GM18508 (cell line): ENCODE data around the gene NFKBIB.
"Not testable (repeated sequence)": the region's sequence is repeated elsewhere in the genome, so short reads cannot be mapped to it uniquely, and the experiment has no call there.

Source experiments
- ATAC-seq: cut with Tn5 transposase; IDR thresholded peaks from one replicate; pipeline ENCODE4 v1.9.1; 2021; ENCODE audit warnings: moderate number of reproducible peaks; ENCODE audit not compliant: insufficient read depth, unreplicated experiment

NFKBIB gene

DNA sequence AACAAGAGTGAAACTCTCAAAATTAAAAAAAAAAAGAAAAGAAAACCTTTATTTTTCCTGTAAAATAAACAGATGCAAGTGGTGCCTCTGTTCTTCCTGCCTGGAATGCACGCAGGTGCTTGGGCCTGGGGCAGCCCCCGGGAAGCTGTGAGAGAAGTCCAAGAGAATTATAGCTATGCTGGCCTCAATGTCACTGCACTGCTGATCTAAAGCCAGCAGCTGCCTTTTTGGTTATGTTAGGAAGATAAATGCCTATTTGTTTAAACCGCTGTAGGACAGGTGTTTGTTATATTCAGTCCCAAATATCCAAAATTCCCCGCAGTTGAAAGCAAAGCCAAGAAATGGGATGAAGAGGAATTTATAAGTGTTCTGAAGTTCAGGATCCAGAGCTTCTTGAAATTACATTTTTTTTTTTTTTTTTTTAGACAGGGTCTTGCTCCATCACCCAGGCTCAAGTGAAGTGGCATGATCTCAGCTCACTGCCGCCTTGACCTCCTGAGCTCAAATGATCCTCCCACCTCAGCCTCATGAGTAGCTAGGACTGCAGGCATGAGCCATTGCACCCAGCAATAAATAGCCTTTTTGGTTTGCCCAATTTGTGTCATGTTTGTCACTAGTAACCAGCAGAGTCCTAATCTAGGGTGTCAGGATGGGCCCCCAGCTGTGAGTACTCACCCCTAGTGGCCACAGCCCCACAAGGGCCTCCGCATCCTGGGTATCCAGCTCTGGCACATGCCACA lies 23.9 kb upstream of the NFKBIB start:
- ATAC-seq, result no peak

DNA sequence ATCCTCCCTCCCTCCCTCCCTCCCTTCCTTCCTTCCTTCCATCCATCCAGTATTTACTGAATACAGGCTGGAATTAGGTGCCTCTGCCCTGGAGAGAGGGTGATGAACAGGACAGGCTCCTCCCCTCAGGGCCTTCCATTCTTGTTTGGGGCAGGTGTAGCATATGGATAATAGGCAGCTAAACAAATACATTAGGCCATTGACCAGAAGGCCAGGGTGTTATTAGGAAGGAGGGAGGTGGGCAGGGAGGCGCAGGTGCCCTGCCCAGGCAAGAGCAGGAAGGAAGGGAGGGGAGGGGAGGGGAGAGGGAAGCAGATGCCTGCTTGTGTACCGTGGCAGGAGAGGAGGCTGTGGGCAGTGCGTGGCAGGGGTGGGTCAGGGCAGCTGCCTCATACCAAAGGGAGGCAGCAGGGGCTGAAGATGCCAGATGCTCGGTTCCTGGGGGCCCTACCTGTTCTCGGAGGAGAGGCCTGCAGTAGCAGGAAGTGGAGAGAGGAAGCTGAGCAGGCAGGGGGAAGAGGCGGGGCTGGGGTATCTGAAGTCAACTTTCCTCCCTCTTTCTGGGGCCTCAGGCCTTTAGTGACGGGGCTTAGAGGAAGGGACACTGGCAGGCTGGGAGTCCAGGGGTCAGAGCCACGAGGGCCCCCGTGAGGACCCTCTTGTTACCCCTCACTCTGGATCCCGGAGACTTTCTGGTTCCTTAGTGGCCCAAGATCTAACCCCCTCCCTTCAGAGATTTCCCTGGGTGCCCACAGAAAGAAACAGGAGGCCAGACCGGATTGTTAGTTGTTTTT lies 21.8 kb upstream of the NFKBIB start, which contains the start of gene RINL:
TSS of gene RINL (minus strand) at position 495 of the 794 bp plus-strand sequence. CDS start 1,533 bp downstream, outside the sequence.
- no peak for ATAC-seq

DNA sequence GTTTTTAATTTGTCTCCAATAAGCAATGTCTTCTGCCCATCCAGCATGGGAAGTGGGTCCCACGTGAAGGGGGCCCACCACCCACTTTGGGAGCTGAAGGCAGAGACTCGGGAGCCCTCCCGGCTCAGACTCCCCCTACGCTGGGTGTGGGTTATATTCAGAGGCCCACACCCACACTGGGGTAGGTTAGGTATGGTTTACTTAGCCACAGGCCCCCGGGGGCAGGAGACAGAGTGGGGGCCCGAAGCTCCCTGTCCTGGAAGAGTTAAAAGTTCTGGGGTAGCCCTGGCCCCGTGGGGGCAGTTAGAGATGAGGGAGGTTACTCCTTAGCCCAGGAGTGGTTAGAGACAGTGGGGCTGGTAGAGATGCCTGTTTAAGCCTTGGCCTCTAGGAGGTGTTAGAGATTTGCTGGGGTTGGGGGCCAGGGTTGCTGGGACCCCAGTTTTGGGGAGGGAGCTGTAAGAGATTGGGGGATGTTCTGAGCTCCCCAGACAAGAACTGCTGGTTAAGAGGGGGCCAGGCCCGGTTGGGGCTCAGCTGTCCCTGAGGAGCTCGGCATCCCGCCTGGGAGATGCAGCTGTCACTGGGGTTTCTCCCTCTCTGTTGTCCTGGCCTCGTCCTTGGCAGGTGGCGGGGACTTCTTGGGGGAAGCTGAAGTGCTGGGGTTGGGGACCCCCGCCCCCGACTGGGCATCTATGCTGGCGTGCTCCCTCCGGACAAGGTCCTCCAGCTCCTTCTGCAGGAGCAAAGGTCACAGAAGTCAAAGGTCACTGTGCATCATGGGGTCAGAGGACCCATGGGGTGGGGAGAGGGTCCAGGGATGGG lies 21.0 kb upstream of the NFKBIB start:
- ATAC-seq, result no peak

DNA sequence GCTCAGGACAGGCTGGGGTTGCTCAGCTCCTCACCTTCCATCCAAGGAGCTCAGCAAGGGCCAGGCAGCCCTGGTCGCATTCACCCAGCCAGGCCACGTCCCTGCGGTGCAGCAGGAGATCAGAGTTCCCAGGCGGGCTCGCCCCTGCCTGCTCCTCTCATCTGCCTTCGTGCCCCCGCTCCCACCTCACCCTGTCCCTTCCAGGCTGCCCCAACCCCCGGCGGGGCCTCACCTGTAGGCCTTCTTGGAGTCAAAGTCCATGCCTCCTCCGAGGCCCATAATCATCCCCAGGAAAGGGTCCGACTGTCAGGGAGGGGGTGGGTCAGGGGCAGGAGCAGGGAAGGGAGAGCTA lies 20.4 kb upstream of the NFKBIB start:
- ATAC-seq, result no peak

DNA sequence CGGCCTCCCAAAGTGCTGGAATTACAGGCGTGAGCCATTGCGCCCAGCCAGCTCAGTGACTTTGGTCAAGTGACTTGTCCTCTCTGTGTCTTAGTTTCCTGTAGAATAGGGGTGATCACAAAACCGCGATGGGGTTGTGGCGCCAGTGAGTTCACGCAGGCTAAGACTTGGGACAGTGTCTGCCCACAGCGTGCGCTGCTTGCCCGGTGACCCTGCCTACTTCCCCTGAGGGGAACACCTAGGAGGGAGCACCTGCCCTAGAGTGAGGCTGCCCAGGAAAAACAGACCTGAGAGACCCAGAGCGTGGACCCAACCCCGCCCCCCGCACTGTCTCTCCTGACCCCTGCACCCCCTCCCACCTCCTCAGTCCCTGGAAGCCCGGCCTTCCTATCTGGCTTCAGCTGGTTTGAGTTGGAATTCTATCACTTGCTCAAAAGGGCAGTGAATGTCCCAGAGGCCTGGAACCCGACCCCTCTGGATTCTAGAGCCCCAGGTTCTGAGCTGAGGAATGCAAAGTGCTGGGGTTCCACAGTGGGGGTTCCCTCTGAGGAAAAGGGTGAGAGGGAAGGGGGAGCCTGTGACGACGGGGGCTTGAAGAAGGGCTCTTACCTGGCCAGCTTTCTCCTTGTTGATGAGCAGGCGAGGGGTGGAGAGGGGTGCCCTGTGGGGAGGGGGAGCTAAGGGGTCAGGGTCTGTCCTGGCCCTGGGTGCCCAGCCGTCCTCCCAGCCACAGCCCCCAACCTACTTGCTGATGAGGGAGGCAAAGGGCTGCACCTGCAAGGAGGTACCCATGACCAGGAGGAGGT lies 19.5 kb upstream of the NFKBIB start:
- no peak for ATAC-seq

DNA sequence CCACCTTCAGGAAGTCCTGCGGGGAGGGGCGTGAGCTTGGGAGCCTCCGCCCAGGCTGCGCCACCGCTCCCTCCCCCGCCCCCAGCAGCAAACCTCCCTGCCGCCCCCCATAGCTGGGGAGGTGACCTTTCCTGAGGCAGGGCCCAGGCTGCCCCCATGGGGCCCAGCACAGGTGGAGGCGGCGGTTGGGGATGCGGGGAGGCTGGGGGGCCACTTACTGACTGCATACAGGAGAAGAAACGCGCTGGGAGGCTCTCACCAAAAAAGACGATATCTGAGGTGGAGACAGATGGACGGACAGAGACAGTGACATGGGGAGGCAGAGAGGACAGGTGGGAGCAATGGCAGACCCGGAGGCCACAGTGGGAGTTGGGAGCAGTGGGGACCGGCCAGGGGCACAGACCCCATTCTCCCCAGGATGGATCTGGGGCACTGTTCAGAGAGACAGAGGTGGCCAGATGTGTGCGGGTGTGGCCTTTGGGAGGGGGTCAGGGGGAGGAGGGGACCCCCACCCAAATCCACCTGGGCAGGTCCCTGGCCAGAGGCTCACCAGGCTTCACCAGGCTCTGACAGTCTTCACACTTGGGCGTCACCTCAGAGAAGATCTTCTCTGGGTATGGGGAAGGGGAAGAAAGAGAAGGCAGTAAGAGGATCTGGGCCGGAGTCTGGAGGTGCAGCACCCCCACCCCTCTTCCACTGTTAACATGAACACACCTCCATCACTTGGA lies 18.7 kb upstream of the NFKBIB start:
- no peak for ATAC-seq

DNA sequence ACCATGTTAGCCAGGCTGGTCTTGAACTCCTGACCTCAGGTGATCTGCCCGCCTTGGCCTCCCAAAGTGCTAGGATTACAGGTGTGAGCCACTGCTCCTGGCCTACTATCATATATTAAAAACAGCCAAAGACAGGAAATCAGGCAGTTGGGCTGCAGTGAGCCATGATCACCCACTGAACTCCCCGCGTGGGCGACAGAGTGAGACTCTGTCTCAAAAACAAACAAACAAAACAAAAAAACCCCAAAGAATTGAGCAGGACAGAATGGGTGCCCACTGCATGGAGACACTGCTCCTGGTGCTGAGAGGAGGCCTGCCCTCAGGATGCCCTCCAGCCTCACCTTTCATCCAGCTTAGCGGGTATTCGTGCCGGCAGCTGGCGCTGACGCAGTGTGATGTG lies 16.5 kb upstream of the NFKBIB start:
- no peak for ATAC-seq

DNA sequence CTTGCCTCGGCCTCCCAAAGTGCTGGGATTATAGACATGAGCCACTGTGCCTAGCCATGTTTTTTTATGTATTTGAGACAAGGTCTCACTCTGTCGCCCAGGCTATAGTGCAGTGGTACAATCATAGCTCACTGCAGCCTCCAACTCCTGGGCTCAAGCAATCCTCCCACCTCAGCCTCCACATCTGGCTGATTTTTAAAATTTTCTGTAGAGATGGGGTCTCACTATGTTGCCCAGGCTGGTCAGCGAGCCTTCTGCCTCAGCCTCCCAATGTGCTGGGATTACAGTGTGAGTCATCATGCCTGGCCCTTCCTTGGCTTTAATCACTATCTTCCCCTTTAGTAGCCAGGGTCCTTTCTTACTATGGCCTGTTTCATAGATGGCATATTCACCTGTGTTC lies 15.1 kb upstream of the NFKBIB start:
- not testable (repeated sequence) for ATAC-seq

DNA sequence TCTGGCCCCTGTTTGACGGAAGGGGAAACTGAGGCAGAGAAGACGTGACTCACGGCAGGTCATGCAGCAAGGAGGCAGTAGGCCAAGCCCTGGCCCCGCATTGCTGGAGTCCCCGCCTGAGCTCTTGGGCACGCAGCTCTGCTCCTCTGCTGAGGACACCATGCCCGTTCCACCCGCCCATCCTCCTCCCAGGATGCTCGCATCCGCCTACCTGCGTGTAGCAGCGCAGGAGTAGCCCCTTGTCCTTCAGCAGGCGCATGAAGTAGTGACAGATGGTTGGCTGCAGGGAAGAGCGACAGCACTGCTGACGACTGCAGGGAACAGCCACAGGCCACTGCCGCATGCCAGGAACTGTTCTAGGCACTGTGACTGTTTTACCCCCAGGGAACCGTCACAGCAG lies 10.9 kb upstream of the NFKBIB start:
- ATAC-seq, result no peak

DNA sequence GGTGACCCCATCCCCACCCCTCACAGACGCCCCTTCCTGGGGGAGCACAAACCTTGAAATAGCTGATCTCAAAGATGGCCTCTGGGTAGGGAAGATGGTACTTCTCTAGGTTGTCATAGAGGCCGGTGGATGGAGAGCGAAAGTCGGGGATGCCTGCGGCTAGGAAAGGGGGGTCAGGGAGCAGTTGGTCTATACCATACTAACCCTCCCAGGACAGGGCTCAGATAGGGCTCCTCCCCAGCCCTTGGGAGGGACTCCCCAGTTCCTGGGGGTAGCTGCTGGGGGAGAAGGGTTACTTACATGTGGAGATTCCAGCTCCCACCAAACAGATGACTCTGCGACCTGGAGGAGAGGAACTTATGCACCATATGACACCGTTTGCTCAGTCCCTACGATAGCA lies 10.0 kb upstream of the NFKBIB start:
- ATAC-seq, result no peak

DNA sequence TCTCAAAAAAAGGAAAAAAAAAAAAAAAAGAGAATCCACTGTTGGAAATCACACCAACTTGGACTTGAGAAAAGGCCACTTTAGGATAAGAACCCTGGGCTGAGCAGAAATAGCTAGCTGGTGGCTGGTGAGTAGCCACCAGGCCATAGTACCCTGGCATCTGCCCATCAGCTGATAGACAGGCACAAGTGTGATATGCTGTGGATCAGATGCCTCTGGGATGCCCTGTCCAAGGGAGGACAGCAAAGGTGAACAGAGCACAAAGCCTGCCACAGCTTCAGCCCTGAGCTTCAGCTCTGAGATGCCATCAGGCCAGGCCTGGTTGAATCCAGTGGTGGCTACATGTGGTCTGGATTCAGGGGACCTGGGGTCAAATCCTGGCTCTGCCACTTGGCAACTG lies 9.1 kb upstream of the NFKBIB start:
- no peak for ATAC-seq

DNA sequence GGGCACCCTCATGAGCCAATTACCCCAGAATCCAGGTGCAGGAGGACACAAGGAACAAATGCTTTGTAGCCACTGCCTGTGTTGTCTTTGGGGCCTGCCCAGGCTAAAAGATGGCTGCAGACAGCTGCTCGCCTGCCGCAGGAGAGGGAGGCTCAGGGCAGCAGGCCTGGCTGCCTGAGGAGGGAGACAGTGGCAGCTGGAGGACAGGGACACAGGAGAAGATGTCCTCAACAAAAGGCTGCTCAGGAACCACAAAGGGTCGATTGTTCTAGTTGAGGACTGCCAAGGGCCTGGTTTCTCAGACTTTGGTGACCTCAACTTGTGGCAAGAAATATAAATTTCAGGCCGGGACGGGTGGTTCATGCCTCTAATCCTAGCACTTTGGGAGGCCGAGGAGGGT lies 8.0 kb upstream of the NFKBIB start:
- no peak for ATAC-seq

DNA sequence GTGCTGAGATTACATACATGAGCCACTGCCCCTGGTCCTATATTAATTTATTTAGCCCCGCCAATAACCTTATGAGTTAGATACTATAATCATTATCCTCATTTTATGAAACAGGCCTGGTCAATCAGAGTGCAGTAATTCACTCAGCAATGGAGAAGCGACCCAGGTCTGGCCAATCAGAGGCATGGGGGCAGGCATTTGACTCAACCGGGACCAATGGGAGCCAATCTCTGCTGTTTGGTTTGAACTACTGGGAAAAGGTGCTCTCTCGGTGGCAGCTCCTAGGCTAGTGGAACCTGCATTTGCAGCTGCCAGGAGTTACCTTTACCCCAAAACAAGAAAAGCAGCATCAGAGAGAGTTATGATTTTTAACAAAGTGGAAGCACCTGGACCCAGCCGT lies 6.9 kb upstream of the NFKBIB start:
- no peak for ATAC-seq

DNA sequence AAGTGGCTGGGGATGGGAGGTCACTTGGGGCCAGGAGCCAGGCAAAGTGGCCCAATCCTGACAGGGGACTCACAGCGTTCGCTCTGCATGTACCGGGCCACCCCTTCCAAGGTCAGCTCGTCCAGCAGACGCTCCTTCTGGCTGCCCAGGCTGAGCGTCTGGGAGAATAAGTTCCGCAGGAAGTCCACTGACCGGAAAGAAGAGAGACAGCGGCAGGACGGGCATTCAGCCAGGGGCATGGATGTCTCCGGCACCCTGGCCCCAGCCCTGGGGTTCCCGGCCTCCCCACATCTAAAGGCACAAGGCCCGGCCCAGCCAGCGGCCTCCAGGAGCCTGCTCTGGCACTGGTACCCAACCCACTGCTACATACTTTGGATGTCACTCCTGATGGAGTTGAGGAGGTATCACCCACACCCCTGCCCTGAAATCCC lies 6.4 kb upstream of the NFKBIB start:
- ATAC-seq, result no peak

DNA sequence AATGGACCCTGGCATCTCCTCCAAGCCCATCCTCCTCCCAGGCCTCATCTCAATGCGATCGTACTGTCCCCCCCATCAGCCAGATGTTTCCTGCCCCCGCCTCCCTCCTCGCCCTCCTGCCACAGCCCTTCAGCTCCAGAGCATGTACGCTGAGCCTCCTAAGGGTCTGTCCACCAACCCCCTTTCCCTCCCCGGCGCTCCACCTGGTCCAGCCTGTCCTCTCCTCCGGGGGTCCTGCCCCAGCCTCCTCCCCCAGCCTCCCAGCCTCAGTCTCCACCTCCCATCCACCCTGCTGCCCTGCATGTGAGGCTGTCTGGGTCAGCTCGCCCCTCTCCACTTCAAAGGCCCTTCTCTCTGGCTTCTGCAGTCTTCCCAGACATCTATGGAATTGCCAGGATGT lies 4.8 kb upstream of the NFKBIB start:
- ATAC-seq, result no peak

DNA sequence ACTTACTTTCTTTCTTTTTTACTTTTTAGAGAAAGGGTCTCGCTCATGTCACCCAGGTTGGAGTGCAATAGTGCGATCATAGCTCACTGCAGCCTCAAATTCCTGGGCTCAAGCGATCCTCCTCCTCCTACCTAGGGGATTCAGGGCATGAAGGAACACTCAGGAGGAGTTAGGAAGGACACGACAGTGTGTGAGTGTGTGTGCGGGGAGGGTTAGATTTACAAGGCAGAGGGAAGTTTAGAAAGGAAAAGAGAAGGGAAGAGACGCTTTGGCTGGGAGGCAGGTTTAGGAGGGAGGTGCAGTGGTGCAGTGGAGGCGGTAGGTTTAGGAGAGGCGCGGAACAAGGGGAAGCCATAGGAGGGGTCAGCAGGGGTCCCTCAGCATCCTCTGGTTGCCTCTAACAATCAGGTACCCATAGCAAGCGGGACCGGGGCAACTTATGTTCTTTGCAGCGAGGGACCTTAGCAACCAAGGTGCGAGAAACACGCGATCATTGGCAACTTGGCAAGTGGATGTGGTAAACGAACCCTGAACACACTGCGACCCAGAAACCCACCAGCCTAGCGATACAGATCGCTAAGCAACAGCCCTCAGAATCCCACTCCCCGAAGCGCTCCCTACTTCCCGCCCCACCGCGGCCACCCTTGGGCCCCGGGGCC lies 852 bp upstream of the NFKBIB start:
- ATAC-seq, result no peak

DNA sequence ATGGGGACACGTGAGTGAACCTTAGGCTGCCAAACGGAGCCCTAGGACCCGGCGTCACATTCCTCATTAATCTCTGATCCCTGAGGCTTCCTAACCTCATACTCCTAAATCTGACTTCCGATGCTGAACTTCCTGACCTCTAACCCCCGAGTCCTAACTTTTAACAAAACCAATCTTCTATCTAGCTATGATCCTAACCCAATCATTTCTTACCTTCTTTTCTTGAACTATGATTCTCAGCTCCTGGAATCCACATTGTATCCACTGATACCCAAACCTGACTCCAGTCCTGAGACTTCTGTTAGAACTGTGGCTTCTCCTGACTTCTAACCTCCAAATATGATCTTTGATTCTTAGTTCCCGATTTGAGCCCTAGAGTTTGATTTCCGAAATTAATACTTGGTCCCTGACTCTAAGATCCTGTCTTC lies 447 bp downstream of the NFKBIB start:
- no peak for ATAC-seq

DNA sequence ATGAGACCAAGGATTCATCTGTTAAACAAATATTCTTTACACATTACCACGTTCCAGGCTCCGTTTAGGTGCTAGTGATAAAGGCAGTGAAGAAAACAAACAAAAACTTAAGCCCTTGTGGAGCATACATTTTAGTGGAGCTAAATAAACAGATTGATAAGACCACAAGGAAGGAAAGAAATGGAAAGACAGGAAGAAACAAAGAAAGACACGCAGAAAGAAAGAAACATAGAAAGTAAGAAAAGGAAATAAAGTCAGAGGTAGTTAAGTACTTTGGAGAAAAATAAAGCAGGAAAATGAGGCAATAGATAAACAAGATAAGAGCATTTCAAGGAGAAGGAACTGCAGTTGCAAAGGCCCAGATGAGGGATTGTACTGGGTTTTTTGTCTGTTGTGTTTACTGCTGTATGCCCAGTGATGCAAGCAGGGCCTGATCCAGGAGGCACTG lies 998 bp downstream of the NFKBIB start:
- no peak for ATAC-seq

DNA sequence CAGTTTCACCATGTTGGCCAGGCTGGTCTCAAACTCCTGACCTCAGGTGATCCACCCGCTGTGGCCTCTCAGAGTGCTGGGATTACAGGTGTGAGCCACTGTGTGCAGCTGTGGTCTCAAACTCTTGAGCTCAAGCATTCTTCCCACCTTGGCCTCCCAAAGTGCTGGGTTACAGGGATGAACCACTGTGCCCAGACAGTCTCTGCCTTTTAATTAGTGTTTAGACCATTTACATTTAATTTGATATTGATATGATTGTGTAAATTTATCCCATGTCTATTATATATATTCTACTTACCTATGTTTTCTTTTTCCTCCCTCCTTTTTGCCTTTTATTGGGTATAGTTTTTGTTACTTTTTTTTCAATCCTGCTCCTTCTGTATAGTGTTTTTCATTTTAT lies 1.9 kb downstream of the NFKBIB start:
- no peak for ATAC-seq
